Measurements from ENCODE around the gene CRY2.

Gene CRY2

GRCh38 chr11:45926001-45926401 is 78.7 kb downstream of the CRY2 start:
- TF ChIP-seq CEBPB (IDR thresholded peaks at IDR 0.05): no peak
- TF ChIP-seq TEAD4 (IDR thresholded peaks at IDR 0.05): no peak
- no peak for TF ChIP-seq RAD21 (IDR thresholded peaks at IDR 0.05; ENCODE audit: low read depth)
- no peak for TF ChIP-seq TCF12 (IDR thresholded peaks at IDR 0.05; ENCODE audit: low read depth)
- TF ChIP-seq EP300 (IDR thresholded peaks at IDR 0.05; ENCODE audit: borderline replicate concordance): no peak
- no peak for TF ChIP-seq ZBTB7A (IDR thresholded peaks at IDR 0.05; ENCODE audit: low read depth)
- no peak for TF ChIP-seq NFIC (IDR thresholded peaks at IDR 0.05)
- TF ChIP-seq EGR1 (IDR thresholded peaks at IDR 0.05): no peak

GRCh38 chr11:45926536-45927331 is 79.5 kb downstream of the CRY2 start:
- TF ChIP-seq CREB1 (IDR thresholded peaks at IDR 0.05; ENCODE audit: low read depth) (no peak), TCF12 (IDR thresholded peaks at IDR 0.05; ENCODE audit: low read depth) (no peak), NFIC (IDR thresholded peaks at IDR 0.05) (no peak), USF1 (IDR thresholded peaks at IDR 0.05) (no peak)

- TF ChIP-seq MAX (IDR thresholded peaks at IDR 0.05): no peak
- TF ChIP-seq CREB1 (IDR thresholded peaks at IDR 0.05; ENCODE audit: low read depth): no peak
- no peak for TF ChIP-seq NFIC (IDR thresholded peaks at IDR 0.05)
- TF ChIP-seq TCF12 (IDR thresholded peaks at IDR 0.05; ENCODE audit: low read depth): no peak
- no peak for TF ChIP-seq EGR1 (IDR thresholded peaks at IDR 0.05)
Measured at GRCh38 chr11:45927332-45927683, 80.0 kb downstream of the CRY2 start.

- TF ChIP-seq EGR1 (IDR thresholded peaks at IDR 0.05) (no peak), TAF1 (IDR thresholded peaks at IDR 0.05; ENCODE audit: low read depth) (no peak)
Measured at GRCh38 chr11:45927684-45928413, 80.6 kb downstream of the CRY2 start.

- TF ChIP-seq RAD21 (IDR thresholded peaks at IDR 0.05; ENCODE audit: low read depth) (no peak), USF1 (IDR thresholded peaks at IDR 0.05) (no peak), YY1 (IDR thresholded peaks at IDR 0.05; ENCODE audit: low read depth) (no peak), EGR1 (IDR thresholded peaks at IDR 0.05) (no peak), EP300 (IDR thresholded peaks at IDR 0.05; ENCODE audit: borderline replicate concordance) (no peak), FOXM1 (IDR thresholded peaks at IDR 0.05; ENCODE audit: borderline replicate concordance, low read depth) (no peak)
Measured at GRCh38 chr11:45928535-45929215, 81.4 kb downstream of the CRY2 start.

- TF ChIP-seq CEBPB (IDR thresholded peaks at IDR 0.05) (no peak), TAF1 (IDR thresholded peaks at IDR 0.05; ENCODE audit: low read depth) (no peak), CREB1 (IDR thresholded peaks at IDR 0.05; ENCODE audit: low read depth) (no peak), NFIC (IDR thresholded peaks at IDR 0.05) (no peak), RAD21 (IDR thresholded peaks at IDR 0.05; ENCODE audit: low read depth) (no peak), MAX (IDR thresholded peaks at IDR 0.05) (no peak)
Measured at GRCh38 chr11:45929486-45930030, 82.3 kb downstream of the CRY2 start.

- TF ChIP-seq ZBTB7A (IDR thresholded peaks at IDR 0.05; ENCODE audit: low read depth) (no peak), RAD21 (IDR thresholded peaks at IDR 0.05; ENCODE audit: low read depth) (no peak), CEBPB (IDR thresholded peaks at IDR 0.05) (no peak), MAX (IDR thresholded peaks at IDR 0.05) (no peak), EGR1 (IDR thresholded peaks at IDR 0.05) (no peak), FOXM1 (IDR thresholded peaks at IDR 0.05; ENCODE audit: borderline replicate concordance, low read depth) (no peak), NFIC (IDR thresholded peaks at IDR 0.05) (no peak), TAF1 (IDR thresholded peaks at IDR 0.05; ENCODE audit: low read depth) (no peak), REST (IDR thresholded peaks at IDR 0.05; ENCODE audit: low read depth) (no peak), EP300 (IDR thresholded peaks at IDR 0.05; ENCODE audit: borderline replicate concordance) (no peak), TCF12 (IDR thresholded peaks at IDR 0.05; ENCODE audit: low read depth) (no peak), USF1 (IDR thresholded peaks at IDR 0.05) (no peak), YY1 (IDR thresholded peaks at IDR 0.05; ENCODE audit: low read depth) (no peak)
Measured at GRCh38 chr11:45930031-45930794, 82.9 kb downstream of the CRY2 start.
